Germinal center (tissue), 1 donor: ENCODE data around the gene TLX1.
A peak's percentile ranks its signal among the peaks of the same experiment; 100 is the strongest.

Experiments used
- DNase-seq: peaks from one replicate; pipeline ENCODE4 v3.0.0; 2012; ENCODE audit warnings: mixed read lengths, low spot score

The TLX1 gene

DNA sequence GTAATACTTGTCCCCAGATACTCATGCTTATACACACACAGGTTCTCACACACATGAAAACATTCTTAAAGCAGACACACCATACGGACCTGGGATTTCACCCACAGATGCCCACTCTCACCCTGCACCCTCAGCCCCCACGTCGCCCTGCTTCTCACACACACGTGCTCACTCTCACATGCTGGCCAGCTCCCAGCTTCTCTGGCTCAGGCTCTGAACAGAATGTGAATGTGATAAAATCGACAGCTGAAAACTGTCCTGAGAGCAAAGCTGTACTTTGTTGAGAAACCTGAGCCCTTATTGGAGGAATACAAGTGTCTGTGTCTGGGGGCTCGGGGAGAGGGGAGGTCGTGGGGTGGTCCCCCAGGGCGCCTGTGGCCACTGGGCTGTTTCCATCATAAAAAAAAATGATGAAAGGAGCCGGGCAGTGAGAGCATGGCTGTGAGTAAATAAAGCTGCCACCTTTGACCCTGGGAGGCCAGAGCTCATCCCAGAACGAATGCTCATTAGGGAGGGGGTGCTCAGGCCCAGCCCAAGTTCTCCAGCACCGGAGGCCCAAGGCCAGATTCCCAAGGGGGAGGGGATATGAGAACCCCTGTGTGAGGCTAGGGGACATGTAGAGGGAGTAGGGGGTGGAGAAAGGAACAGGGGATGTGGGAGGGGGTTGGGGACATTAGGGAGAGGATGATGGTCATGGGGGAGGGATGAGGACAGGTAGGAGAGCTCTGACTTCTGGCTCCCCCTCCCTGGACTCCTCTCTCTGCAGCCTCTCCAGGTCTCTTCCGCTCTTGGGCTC lies 18.1 kb upstream of the TLX1 start:
- DNase-seq, result no peak

DNA sequence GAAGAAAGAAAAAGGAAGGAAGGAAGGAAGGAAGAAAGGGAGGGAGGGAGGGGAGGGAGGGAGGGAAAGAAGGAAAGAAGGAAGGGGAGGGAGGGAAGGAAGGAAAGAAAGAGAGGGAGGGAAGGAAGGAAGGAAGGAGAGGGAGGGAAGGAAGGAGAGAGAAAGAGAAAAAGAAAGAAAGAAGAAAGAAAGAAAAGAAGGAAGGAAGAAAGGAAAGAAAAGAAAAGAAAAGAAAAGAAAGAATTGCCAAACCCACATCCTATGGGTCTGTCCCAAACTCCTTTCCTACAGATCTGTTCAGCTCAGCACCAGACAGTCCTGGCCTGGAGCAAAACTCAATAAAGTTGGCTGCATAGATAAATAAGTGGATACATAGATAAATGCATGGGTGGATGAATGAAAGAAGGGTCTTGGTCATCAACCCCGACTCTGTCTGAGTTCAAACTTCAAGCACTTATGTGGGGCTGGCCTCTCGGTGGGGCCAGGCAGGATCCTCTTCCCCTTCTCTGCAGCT lies 17.2 kb upstream of the TLX1 start:
- DNase-seq, result no peak

DNA sequence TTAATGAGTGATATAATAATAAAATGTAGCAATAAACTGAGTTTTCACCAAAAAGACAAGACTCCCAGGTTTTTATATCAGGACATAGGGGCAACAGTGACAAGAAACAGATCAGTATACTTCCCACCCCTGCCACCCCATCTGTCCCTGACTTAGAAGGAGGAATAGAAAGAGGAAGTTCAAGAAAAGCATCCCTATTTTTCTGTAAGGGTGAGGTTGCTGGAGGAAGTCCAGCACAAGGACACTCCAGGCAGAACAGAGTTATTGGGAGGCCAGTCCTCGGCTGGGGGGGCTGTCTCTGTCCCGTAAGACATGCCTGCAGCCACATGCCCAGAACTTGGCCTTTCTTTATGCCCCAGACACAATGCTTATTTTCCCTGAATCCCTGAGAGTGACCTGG lies 16.5 kb upstream of the TLX1 start:
- no peak for DNase-seq

DNA sequence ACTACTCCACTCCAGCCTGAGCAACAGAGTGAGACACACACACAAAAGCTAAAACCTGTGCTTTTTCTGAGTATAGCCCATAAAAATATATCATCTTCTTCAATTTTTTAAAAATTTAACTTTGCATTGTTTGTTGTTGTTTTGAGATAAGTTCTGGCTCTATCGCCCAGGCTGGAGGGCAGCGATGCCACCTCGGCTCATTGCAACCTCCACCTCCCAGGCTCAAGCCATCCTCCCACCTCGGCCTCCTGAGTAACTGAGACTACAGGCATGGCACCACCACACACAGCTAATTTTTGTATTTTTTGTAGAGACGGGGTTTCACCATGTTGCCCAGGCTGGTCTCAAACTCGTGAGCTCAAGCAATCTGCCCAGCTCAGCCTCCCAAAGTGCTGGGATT lies 14.3 kb upstream of the TLX1 start:
- no peak for DNase-seq

DNA sequence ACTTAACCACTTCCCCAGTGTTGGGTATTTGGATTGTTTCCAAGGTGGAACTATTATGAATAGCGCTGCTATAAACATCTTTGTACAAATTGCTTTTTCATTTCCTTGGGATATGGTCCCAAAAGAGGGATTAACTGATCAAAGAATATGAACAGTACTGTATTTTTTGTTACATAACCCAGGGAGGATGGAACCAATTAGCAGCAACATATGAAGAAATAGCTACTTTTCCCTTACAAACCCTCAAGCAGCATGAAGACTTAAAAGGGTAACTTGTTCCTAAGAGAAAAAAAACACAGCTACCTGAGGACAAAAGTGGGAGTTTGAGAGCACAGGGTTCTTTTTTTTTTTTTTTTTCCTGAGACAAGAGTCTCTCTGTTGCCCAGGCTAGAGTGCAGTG lies 13.1 kb upstream of the TLX1 start:
- no peak for DNase-seq

DNA sequence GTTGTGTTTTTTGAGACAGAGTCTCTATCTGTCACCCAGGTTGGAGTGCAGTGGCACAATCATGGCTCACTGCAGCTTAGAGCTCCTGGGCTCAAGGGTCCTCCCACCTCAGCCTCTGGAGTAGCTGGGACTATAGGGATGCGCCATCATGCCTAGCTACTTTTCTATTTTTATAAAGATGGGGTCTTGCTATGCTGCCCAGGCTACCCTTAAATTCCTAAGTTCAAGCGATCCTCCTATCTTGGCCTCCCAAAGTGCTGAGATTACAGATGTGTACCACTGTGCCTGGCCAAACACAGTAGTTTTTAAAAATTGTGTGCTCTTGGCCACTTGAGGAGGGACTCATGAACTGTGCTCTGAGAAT lies 10.6 kb upstream of the TLX1 start:
- no peak for DNase-seq

DNA sequence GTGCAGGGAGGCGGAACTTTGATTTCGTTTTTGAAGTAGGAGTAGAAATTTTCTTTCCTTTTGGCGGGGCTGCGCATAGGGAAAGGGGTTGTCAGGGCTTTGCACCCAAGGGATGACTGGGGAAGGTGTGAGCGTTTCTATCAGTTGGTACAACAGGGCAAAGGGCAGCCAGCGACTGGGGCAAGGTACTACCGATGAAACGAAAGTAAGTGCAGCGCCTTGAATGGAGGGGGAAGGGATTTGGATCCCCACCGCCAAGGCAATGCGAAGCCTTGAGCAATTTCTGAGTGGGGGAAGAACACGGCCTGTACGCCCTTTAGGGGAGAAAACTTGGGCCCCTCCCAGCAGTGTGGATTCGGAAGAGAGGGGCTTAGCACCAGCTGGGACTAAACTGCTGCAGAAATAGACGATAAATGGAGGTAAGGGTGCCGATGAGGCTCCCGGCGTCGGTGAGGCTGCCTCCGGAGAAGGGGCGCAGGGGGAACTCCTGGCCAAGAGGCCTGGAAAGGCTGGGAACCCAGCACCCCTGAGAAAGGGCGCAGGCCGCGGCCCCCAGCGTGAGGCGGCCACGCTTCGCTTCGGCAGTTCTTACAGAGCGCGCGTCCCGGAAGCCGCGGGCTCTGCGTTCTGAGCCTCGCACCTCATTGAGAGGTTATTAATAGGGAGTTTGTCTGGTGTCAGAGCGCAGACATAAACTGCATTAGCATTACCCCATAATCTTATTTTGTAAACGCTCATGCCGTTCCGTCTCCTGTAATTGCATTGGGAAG lies 10.0 kb upstream of the TLX1 start:
- DNase-seq, result peak; percentile 58

DNA sequence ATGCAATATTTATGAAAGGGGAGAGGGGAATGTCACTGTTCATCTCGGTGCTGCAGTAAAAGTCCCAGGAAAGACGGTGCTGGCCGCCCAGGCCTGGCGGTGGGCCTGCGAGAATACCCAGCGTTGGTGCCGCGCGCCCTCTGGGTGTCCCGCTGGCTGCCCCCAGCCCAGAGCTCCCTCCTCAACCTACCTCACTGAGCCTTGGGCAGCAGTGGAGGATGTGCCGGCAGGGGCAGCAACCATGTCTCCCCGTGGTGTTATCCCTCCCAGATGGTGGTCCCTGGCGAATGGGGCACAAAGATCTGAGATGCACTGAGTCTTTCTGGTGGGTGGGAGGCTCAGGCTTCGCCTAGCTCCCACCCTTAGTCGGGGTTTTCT lies 9.5 kb upstream of the TLX1 start:
- DNase-seq, result no peak

DNA sequence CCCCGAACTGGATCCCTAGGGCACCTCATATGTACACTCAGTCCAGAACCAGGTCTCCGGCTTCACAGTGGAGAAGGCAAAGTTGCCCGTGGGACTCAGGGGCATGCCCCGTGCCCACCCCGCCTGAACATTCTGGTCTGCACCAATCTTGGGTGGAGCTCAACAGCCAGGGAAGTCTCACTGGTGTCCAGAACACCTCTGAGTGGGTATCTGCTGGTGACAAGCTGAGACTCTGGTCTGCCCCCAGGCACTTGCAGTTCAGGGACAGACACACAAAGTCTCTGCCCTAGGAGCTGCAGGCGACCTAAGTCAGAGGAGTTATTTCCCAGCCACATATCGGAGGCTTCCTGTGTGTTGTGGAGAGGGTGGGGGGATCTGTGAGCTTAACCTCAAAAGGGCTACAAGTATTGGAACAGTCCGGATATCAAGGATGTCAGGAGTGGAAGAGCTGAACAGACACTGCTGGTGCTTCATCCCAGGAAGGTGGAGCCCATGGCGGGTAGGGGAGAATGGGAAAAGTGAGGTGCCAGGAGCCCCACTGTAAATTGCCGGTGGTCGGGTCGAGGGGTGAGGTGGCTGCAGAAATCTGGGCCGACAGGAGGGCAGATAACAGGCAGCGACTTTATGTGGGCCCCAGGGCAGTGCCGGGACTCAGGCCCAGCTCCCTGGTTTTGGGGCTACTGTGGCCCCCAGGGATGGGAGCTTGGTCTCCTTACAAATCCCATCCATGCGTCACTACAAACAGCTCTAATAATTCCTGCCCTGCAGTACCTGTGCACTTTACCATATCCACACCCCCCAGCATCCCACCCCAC lies 8.6 kb upstream of the TLX1 start:
- DNase-seq, result no peak

DNA sequence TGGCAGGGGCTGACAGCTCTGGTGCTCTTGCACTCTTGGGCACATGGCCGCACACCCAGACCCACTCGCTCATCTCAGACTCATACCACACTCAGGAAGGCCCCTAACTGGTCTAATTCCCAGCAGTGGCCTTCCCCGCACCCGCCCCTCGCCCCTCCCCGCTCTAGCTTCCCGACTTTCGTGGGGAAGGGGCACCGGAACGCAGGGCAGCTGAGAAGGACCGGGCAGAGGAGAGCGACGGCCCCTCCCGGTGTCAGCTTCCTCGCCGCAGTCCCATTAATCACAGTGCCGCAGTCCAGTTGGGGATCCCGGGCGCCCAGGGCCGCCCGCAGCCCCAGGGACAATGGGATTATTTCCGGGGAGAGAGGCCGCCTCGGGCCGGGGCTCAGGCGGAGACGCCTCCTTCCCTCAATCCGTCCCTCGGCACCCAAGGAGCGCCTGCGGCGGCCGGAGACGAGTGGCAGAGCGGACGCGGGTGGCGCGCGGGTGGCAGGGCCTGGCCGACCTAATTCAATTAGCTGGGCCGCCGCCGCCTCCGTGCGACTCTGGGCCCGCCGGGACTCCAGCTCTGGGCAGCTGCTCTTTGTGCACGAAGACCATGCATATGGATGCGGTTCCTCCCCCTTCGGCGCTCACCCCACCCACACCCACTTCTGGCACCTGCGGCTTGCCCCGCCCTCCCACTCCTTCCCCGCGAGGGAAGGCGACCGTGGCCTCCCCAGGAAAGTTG lies 7.8 kb upstream of the TLX1 start:
- no peak for DNase-seq

DNA sequence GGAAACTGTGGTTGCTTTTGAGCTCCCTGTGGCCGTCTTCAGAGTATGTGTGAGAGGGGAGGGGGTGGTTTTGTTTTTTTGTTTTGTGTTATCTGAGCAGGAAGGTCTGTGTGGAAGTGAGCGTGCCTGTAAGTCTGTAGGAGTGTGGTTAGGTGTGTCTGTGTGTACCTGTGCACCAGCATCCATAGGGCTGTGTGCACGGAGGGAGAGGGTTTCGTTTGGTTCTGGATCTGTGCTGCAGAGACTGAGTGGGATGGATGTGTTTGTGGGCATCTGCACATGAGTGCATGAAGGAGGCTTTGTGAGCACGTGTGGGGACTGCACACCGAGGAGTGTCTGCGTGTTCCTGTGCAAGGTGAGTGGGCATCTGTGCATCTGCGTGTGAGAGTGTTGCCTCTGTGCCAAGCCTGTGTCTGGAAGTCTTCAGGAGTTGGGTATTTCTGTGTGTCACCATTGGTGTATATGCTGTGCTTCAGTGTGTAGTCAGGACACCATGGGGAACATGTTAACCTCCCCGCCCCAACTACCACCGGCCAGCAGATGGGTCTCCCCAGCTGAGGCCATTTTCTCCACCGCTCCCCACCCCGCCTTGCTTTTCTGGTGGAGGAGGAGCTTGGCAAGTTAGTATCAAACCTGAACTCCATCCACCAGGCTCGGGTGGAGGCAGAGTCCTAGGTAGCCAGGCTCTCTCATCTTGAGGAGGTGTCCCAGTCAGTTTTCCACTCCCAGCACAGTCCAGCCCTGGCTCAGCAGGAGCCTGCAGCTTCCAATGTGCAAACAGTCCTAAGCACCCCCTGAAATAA lies 7.1 kb upstream of the TLX1 start:
- no peak for DNase-seq

DNA sequence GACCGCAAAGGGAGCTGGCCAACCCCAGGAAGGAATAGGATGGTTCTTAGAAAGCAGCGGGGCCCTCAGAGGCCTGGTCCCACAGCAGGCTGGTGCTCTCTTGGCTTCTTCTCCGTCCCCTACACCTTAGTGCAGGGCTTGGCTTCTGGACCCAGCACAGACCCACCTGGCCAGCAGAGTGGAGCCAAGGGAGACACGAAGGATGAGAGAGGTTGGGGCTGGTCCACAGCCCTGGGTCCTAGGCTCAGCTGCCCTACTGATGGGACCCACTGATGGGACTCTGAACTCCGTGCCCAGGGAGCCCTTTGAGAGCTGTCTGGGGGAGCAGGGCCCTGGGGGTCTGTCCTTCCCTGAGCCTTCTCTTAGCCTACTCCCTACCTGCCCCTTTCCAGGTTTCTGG lies 6.2 kb upstream of the TLX1 start:
- DNase-seq, result no peak

DNA sequence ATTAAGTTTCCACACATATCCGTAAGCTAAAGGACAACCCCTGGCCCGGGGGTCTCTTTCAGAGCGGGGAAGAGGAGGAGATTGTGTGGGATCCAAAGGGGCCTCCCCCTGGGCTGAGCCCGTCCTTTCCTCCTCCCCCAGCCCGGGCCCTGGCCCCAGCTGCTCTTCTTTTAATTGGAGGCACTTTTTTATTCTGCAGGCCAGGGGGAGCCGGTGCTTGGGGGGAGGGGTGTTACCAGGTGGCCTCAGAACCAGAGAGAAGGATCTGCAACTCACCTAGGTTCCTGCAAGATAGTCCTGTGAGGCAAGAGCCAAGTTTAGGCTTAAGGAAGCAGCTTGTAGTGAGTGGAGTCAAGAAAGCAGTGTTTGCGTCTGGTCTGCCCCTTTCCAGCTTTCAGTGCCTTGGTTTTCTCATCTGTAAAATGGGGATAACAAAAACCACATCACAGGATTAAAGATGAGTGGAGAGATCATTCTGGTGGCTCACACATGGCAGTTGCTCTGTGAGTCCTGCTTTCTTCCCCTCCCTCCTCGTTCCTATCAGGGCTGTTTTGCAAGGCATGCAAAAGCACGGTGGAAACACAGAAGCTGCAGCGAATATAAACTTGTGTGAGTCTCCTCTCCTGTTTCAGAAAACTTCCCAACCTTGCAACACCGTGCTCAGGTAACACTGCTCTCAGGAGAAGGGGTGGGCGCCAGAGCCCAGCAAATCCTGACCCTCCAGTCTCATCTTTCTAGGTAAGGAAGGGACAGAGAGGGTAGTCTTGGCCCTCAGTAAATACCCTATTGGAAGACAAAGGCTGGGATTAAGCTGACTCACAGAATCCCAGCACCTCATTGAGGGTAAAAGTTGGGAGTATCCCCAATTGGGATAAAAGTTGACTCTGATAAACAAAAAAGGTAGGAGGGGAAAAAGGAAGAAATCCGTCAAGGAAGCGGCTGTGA lies 4.1 kb upstream of the TLX1 start:
- no peak for DNase-seq

DNA sequence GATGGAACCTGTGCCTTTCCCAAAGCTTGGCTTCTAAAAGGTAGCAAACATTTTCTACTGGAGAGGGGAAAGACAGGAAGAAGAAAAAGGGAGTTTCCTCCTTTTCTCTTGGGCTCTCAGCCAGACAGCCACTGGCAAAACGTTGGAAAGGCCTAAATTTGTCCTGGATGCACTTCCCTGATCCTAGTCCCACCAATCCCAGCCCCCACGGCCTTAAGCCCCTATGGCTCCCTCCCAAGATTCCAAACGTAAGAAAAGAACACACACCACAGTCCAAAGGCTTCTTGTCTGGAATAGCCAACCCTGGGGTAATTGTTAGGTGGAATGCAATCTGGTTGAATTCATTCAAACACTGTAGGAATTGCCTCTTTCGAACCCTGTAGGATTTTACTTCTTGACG lies 959 bp upstream of the TLX1 start:
- DNase-seq, result no peak

DNA sequence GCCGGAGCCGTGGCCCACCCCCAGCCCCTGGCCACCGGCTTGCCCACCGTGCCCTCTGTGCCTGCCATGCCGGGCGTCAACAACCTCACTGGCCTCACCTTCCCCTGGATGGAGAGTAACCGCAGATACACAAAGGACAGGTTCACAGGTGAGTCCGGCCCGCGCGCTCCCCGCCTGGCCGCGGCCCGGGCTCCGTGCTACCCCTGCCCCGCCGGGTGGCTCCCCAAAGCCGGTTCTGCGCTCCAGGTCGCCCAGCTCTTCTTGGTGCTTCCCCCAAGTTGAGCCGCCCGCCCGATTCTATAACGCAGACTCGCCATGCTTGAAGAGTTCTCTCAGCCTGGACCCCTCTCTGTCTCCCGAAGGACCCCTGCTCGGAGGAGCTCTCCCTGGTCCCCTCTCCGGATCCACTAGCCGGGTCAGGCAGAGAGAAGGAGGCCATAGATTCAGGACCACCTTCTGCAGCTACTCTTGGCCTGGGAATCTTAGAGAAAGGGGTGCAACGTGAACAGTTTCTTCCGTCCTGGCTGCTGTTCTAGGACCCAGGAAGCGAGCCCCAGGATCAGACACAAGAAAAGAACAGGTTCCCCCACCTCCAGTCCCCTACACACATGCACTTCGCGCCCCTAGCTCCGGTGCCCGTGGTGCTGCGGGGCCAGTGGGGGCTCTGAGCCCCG lies 999 bp downstream of the TLX1 start:
- DNase-seq, result no peak

DNA sequence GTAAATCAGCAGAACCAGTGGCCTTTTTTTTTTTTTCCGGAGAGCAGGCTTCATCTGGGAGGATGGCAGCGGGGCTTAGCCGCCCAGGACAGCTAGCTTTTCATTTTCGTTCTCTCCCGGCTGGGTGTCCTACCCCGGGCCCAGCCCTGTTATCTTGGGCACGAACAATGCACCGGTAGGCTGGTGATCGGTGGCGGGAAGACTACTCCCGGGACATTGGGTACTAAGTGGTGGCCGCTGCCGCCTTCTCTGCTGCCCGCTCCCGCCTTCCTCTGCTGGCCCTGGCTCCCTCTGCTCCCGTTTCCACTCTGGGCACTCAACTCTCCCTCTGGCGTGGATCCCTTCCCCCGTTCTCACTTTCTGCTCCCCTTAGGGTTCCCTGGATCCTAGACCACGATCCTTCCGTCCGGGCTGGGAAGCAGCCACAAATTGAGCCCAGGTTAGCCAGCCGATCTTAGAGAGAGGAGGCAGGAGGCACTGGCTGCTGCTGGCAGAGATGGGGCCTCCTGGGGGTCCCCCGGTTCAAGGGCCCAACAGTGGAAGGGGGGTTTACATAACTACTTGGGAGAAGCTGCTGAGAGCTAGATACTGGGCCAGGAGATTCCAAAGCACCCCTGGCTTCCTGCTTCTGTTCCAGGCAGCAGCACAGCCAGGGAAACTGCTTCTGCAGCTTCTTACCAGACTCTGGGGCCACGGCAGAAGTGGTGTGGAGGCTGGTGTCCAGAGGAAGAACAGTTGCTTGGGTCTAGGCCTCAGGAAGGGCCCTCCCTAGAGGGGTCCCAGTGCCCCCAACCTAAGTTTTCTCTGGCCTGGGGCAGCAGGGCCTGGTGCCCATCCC lies 1.8 kb downstream of the TLX1 start:
- no peak for DNase-seq

DNA sequence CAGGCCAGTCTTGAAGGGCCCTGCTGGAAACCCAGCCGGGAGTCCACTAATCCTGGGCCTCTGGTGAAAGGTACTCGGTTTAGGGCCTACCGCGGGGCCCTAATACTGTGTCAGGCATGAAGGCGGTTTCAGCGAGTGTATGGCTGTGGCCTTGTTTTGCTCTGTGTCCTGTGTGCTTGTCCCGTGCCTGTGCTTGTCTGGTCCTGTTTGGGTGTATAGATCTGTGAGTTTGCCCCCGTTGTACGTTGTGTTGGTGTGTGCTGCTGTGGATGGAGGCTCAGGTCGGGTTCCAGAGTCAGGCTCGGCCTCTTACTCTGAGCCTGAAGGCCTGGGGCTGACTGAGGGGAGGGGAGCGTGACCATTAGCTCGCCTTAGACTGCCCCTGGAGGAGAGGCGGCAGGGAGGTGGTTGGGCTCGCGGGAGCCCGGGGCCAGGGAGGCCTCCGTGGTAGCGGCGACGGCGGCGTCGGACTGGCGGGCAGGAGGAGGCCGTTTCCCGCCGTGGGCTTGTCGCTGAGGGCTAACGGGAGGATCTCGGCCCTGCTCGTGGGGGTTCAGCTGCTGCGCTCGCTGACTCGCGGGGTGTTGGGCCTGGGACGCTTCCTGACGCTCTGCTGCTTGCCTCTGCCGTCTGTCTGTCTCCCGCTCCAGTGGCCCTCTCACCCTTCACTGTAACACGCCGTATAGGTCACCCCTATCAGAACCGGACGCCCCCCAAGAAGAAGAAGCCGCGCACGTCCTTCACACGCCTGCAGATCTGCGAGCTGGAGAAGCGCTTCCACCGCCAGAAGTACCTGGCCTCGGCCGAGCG lies 2.6 kb downstream of the TLX1 start:
- DNase-seq, result no peak
